ENCODE data around the gene CCDC158. TPM values are rescaled to one million over a fixed set of nuclear protein-coding genes. Genes with fewer than 3 reads are reported as not detected.

Gene CCDC158
- total and polyA plus RNA-seq, 2 of the 4 experiments (the other 2 are of a cell fraction): not detected

- CTCF ChIA-PET: no interaction called here
Observed at GRCh38 chr4:76313547-76313946, 107.4 kb downstream of the CCDC158 start.

More at GRCh38 chr4:76313547-76313946, 107.4 kb downstream of the CCDC158 start:
- Histone ChIP-seq H3K4me2 (ENCODE audit: low read depth, low read length) (no peak overlapping the region), H3K36me3 (ENCODE audit: control insufficient read depth, insufficient read depth, low read length) (peaks cover 8% of the 10 kb centered on the region), H3K27me3 (ENCODE audit: control insufficient read depth, insufficient read depth, low read length) (no peaks in the 10 kb centered on the region), H2AK9ac (replicated peaks; ENCODE audit: low read depth, low read length, poor library complexity) (no peak overlapping the region), H4K8ac (ENCODE audit: low read depth in 2 of 2, low read length in 2 of 2) (no peak overlapping the region), H3K9me3 (ENCODE audit: control insufficient read depth, insufficient read depth, low read length) (peaks cover 2% of the 10 kb centered on the region), H3K27ac (ENCODE audit: insufficient read depth, low read length) (no peak overlapping the region), H4K91ac (ENCODE audit: insufficient read depth, low read depth, low read length) (no peak overlapping the region), H3K4ac (ENCODE audit: low read depth, low read length) (no peak overlapping the region), H3K9ac (ENCODE audit: low read depth, low read length) (no peak overlapping the region), H3K18ac (ENCODE audit: low read depth, low read length) (no peak overlapping the region), H3K14ac (replicated peaks; ENCODE audit: low read depth, low read length) (no peak overlapping the region), H3K79me1 (ENCODE audit: low read depth in 1 of 2, low read length in 2 of 2) (peaks cover 3 to 10% of the 10 kb centered on the region in 2 experiments; a peak in 3 of 4 replicates), H2AFZ (replicated peaks; ENCODE audit: low read length, poor library complexity) (no peak overlapping the region), H2BK5ac (ENCODE audit: low read depth, low read length, poor library complexity, severe bottlenecking) (no peak overlapping the region), H3K9me1 (ENCODE audit: insufficient read depth, low read length) (peaks cover 7% of the 10 kb centered on the region; the same call in 1 of the 2 replicates), H3K4me1 (ENCODE audit: control insufficient read depth, insufficient read depth, low read length) (peaks cover 1% of the 10 kb centered on the region; the same call in 1 of the 2 replicates), H2AK5ac (ENCODE audit: low read depth, low read length) (no peak overlapping the region), H3K23ac (ENCODE audit: low read depth, low read length) (no peak overlapping the region), H4K20me1 (ENCODE audit: insufficient read depth, low read length) (no peaks in the 10 kb centered on the region; the same call in 1 of the 2 replicates), H2BK15ac (ENCODE audit: low read depth, low read length) (no peak overlapping the region), H4K5ac (ENCODE audit: low read depth, low read length) (no peak overlapping the region), H2BK20ac (ENCODE audit: low read depth, low read length) (no peak overlapping the region), H3K4me3 (ENCODE audit: insufficient read depth, low read depth, low read length) (no peak overlapping the region), H3K56ac (ENCODE audit: extremely low read depth, insufficient read depth, low read length) (no peak overlapping the region), H2BK120ac (ENCODE audit: low read depth, low read length) (no peak overlapping the region)
- no TSS peak for BruUV-seq (replicated peaks)
- intact Hi-C loops (cut with micrococcal nuclease): no loop called here
- in situ Hi-C loops (cut with MboI; ENCODE audit: low sequenced_read_pairs): no loop called here
- dilution Hi-C loops (cut with HindIII; ENCODE audit: low sequenced_read_pairs, unreplicated experiment): no loop called here
- POLR2A ChIA-PET (ENCODE audit: unreplicated experiment): no interaction called here
- no peak for ATAC-seq (ENCODE audit: low read depth)
- DNase-seq: no peak
- WGBS, 2 experiments (ENCODE audit: extremely low coverage in 2 of 2, insufficient read length in 1 of 2): no CpG with 5 or more reads among the region's 2 CpGs
- no peak for TF ChIP-seq CEBPB (IDR thresholded peaks at IDR 0.05; ENCODE audit: low read depth, low read length)
- TF ChIP-seq FOS (IDR thresholded peaks at IDR 0.05; ENCODE audit: low read depth, low read length): no peak
- TF ChIP-seq ELK1 (IDR thresholded peaks at IDR 0.05; ENCODE audit: borderline replicate concordance, low read depth, low read length): no peak
